K562 (cell line): ENCODE data around the gene PRSS56. TPM values are rescaled to one million over a fixed set of nuclear protein-coding genes. Genes with fewer than 3 reads are reported as not detected.

ENCODE experiments used
- ATAC-seq: fragments of 200-7000 bp; cut with Tn5 transposase; 3 replicates; pipeline ENCODE4 v1.9.1; 2020; ENCODE audit warnings: moderate library complexity
- BruUV-seq: library from RNA; stranded (reverse); fragments of 400-500 nt; replicated peaks from 2 replicates; lab custom pipeline; 2021; lab: Mats Ljungman, UMichigan
- CTCF ChIA-PET: fragments of 300-600 bp; formaldehyde crosslinking; extraction: SDS; loops from one replicate; lab custom pipeline; 2021; ENCODE audit warnings: low intra/inter-chr PET ratio; lab: Yijun Ruan, JAX
- POLR2A ChIA-PET: fragments of 300-600, 350-650 bp; sonication (Branson Sonifier 250); formaldehyde crosslinking; extraction: SDS; loops from one replicate; lab custom pipeline; 2021; ENCODE audit warnings: antibody characterized with exemption, inconsistent platforms; lab: Yijun Ruan, JAX
- DNase-seq, 4 experiments: peaks; one replicate each; pipeline versions ENCODE4 v3.0.0 to v3.0.0-alpha.2; 2011 to 2018; ENCODE audit warnings: low spot score in 3 of 4, mixed read lengths in 3 of 4; ENCODE audit errors: extremely low read depth in 1 of 4
- FAIRE-seq: peaks from 2 replicates; lab custom pipeline; 2011; peaks lifted over from hg19 to GRCh38; lab: Jason Lieb, UNC
- H2AFZ ChIP-seq: 2 replicates; pipeline ENCODE4 v1.6.0; 2011; ENCODE audit warnings: low read depth, low read length, control low read depth, inconsistent platforms
- H3K27ac ChIP-seq: fragments of 200-600 bp; 3 replicates; pipeline ENCODE4 v1.8.0; 2011; ENCODE audit warnings: low read depth, mild to moderate bottlenecking, control low read depth, inconsistent platforms, low read length, moderate library complexity, mixed read lengths; ENCODE audit errors: extremely low read depth
- H3K27me3 ChIP-seq, 2 experiments: fragments of 300-600 bp in 1 of 2; 2 replicates in 1 of 2; 3 replicates in 1 of 2; pipeline versions ENCODE4 v1.6.0 to v1.8.0; 2011; ENCODE audit warnings: inconsistent platforms in 2 of 2, low read length in 2 of 2, mild to moderate bottlenecking in 1 of 2, mixed read lengths in 1 of 2, moderate library complexity in 1 of 2; ENCODE audit not compliant: control insufficient read depth in 2 of 2, insufficient read depth in 2 of 2
- H3K36me3 ChIP-seq: fragments of 300-600 bp; 3 replicates; pipeline ENCODE4 v1.8.0; 2011; ENCODE audit warnings: mild to moderate bottlenecking, low read length, inconsistent platforms; ENCODE audit not compliant: control insufficient read depth, insufficient read depth
- H3K4me1 ChIP-seq, 2 experiments: fragments of 200-600 bp in 1 of 2; replicated peaks in 1 of 2; 2 replicates in 1 of 2; 3 replicates in 1 of 2; pipeline versions ENCODE4 v1.5.1 to v1.8.0; 2011; ENCODE audit warnings: inconsistent platforms in 2 of 2, low read length in 2 of 2, mild to moderate bottlenecking in 1 of 2, mixed read lengths in 1 of 2, moderate library complexity in 1 of 2; ENCODE audit not compliant: control insufficient read depth in 2 of 2, insufficient read depth in 2 of 2
- H3K4me2 ChIP-seq: 2 replicates; pipeline ENCODE4 v1.6.1; 2011; ENCODE audit warnings: low read length, control low read depth, inconsistent platforms, mixed read lengths; ENCODE audit not compliant: insufficient read depth
- H3K4me3 ChIP-seq: fragments of 200-600 bp; sonication (generic), shearing (Covaris generic); 2 replicates; pipeline ENCODE4 v1.5.1; 2016; ENCODE audit warnings: control low read depth, inconsistent platforms
- H3K79me2 ChIP-seq: fragments of 200-600 bp; 3 replicates; pipeline ENCODE4 v1.8.0; 2011; ENCODE audit warnings: low read length, inconsistent platforms; ENCODE audit not compliant: control insufficient read depth, insufficient read depth
- H3K9ac ChIP-seq, 2 experiments: 2 replicates each; pipeline versions ENCODE4 v1.6.0 to v1.6.1; 2011; ENCODE audit warnings: low read depth in 2 of 2, low read length in 2 of 2, control low read depth in 1 of 2, inconsistent platforms in 1 of 2, mild to moderate bottlenecking in 1 of 2, mixed read lengths in 1 of 2; ENCODE audit not compliant: insufficient read depth in 1 of 2
- H3K9me1 ChIP-seq: one replicate; pipeline ENCODE4 v1.6.0; 2011; ENCODE audit warnings: inconsistent platforms, mild to moderate bottlenecking, low read length, moderate library complexity; ENCODE audit not compliant: control insufficient read depth, insufficient read depth
- H3K9me3 ChIP-seq: replicated peaks from 2 replicates; pipeline ENCODE4 v1.5.1; 2011; ENCODE audit warnings: low read depth, low read length, inconsistent platforms; ENCODE audit not compliant: control insufficient read depth, insufficient read depth
- H4K20me1 ChIP-seq: replicated peaks from 2 replicates; pipeline ENCODE4 v1.6.1; 2011; ENCODE audit warnings: low read length, inconsistent platforms, mixed read lengths; ENCODE audit not compliant: control insufficient read depth, insufficient read depth
- FOXA1 ChIP-seq: fragments of 450-650 bp; IDR thresholded peaks from 2 replicates; pipeline ENCODE4 v1.6.1; 2016; ENCODE audit warnings: mild to moderate bottlenecking, borderline replicate concordance
- NELFE ChIP-seq: IDR thresholded peaks from 2 replicates; pipeline ENCODE4 v1.6.1; 2011; ENCODE audit warnings: mild to moderate bottlenecking; ENCODE audit not compliant: insufficient read depth, insufficient read length
- NFXL1 ChIP-seq: fragments of 450-650 bp; formaldehyde crosslinking; IDR thresholded peaks from 2 replicates; pipeline ENCODE4 v1.4.0; 2021; ENCODE audit warnings: mild to moderate bottlenecking
- PCBP2 ChIP-seq: fragments of 200-400 bp; formaldehyde crosslinking; IDR thresholded peaks from 2 replicates; pipeline ENCODE4 v1.6.1; 2018; ENCODE audit warnings: low read length, low read depth, mild to moderate bottlenecking, moderate library complexity; ENCODE audit not compliant: poor library complexity, severe bottlenecking
- RHOXF2B ChIP-seq: fragments of 250-450 bp; sonication (Bioruptor Pico); conservative IDR thresholded peaks from 2 replicates; pipeline ENCODE4 v1.5.1; 2021
- SIN3A ChIP-seq, 2 experiments: fragments of 150-350 bp in 1 of 2; IDR thresholded peaks; 2 replicates each; pipeline ENCODE4 v1.6.1; 2011 to 2016; ENCODE audit warnings: borderline replicate concordance in 2 of 2, low read depth in 2 of 2, low read length in 2 of 2, mild to moderate bottlenecking in 2 of 2, moderate library complexity in 2 of 2; ENCODE audit not compliant: control insufficient read depth in 1 of 2
- SMARCA5 ChIP-seq: fragments of 450-650 bp; IDR thresholded peaks from 2 replicates; pipeline ENCODE4 v1.6.1; 2016
- SRSF7 ChIP-seq: fragments of 200-400 bp; formaldehyde crosslinking; optimal IDR thresholded peaks from 2 replicates; pipeline ENCODE3; 2017; ENCODE audit warnings: mild to moderate bottlenecking, low read depth, low read length
- ZNF282 ChIP-seq: sonication (generic); formaldehyde crosslinking; IDR thresholded peaks from 2 replicates; pipeline ENCODE4 v1.8.1; 2023; ENCODE audit warnings: missing genetic modification reagents
- WGBS: fragments of 100-300 bp; shearing (Covaris generic); methylation state at CpG from one replicate; pipeline ENCODE4 v1.1.6; 2016; ENCODE audit warnings: low coverage, mixed read lengths; ENCODE audit not compliant: insufficient coverage; ENCODE audit errors: missing lambda C conversion rate; 5-methylcytosine and 5-hydroxymethylcytosine counted together
- in situ Hi-C: fragments of 300-500 bp; cut with MboI; formaldehyde crosslinking; loops from 4 replicates; pipeline ENCODE4 v1.15.0; 2018; ENCODE audit warnings: inconsistent platforms, mixed read lengths
- intact Hi-C: fragments of 100-400 bp; cut with micrococcal nuclease; formaldehyde crosslinking; loops from 2 replicates; pipeline ENCODE4 v1.14.2; 2022
- polyA plus RNA-seq, 8 experiments: library from polyadenylated mRNA; depleted of rRNA in 4 of 8; stranded (reverse) in 5 of 8; unstranded in 3 of 8; fragments of >200 nt; fragmentation: Nextera tagmentation in 2 of 8; fragmentation: Illumina TruSeq in 1 of 8; extraction: Ambion mirVana in 2 of 8; extraction: Trizol in 1 of 8; gene quantifications; 2 replicates each; pipeline versions ENCODE4 v1.2.1 to v1.2.3, GENCODE V29; 2011 to 2014; ENCODE audit warnings: inconsistent platforms in 1 of 8, missing spikeins in 1 of 8
- total RNA-seq, 7 experiments: library from RNA; depleted of rRNA in 6 of 7; stranded (reverse); fragments of >200 nt in 6 of 7; fragmentation: Illumina TruSeq in 2 of 7; extraction: Trizol in 2 of 7; gene quantifications; 2 replicates each; pipeline versions ENCODE4 v1.2.1 to v1.2.3, GENCODE V29; 2011 to 2021; ENCODE audit warnings: low replicate concordance in 1 of 7
- TF ChIP-seq, protein P1 (sequence below): fragments of 250-450 bp; sonication (Bioruptor Pico); IDR thresholded peaks from 2 replicates; pipeline ENCODE4 v1.4.0; 2020
- TF ChIP-seq, protein P2 (sequence below): sonication (generic); formaldehyde crosslinking; IDR thresholded peaks from 2 replicates; pipeline ENCODE4 v1.8.1; 2023; ENCODE audit warnings: mild to moderate bottlenecking, missing genetic modification reagents
- TF ChIP-seq, protein P3 (sequence below): sonication (generic); formaldehyde crosslinking; IDR thresholded peaks from 2 replicates; pipeline ENCODE4 v1.8.0; 2022; ENCODE audit warnings: mild to moderate bottlenecking, missing genetic modification reagents

PRSS56 gene
- total and polyA plus RNA-seq, 9 of the 15 experiments (the other 6 are each of a cell fraction or from before 2014, with no cell fraction given), result not detected

- intact Hi-C loops (no loop called here), in situ Hi-C loops (no loop called here)
- no peak overlapping the region for H3K4me3 ChIP-seq
- H3K9ac ChIP-seq, result no peak overlapping the region
- ChIA-PET POLR2A (interaction anchor here (0.8 kb wide), 1 partner anchor 71 kb away, joined by 3 read pairs; no protein-coding TSS in a partner anchor), CTCF (interaction anchor here (0.7 kb wide), 1 partner anchor 108 kb away, joined by 3 read pairs; no protein-coding TSS in a partner anchor)
- H3K9me1 ChIP-seq, result no peaks in the 10 kb centered on the region
- BruUV-seq, result no TSS peak
- H3K79me2 ChIP-seq, result no peaks in the 10 kb centered on the region
- no peak overlapping the region for H3K27ac ChIP-seq
- DNase-seq (no peak), ATAC-seq (no peak), FAIRE-seq (no peak)
- H3K36me3 ChIP-seq, result no peaks in the 10 kb centered on the region
- no peak overlapping the region for H2AFZ ChIP-seq
- no peaks in the 10 kb centered on the region for H4K20me1 ChIP-seq
- no peaks in the 10 kb centered on the region for H3K9me3 ChIP-seq
- no peak overlapping the region for H3K4me2 ChIP-seq
- 15% methylated on average over 11 of the region's 13 CpGs for WGBS
- peaks cover 0 to 8% of the 10 kb centered on the region in 2 experiments; a peak in 2 of 5 replicates for H3K27me3 ChIP-seq
- H3K4me1 ChIP-seq, result peaks cover 0 to 4% of the 10 kb centered on the region in 2 experiments; a peak in 2 of 5 replicates
- TF ChIP-seq RHOXF2B (CRISPR knock-in tag) (no peak), ZNF282 (no peak), NFXL1 (no peak), SMARCA5 (no peak), FOXA1 (no peak), SIN3A (IDR thresholded peaks at IDR 0.05; ENCODE audit: borderline replicate concordance in 2 of 2, control insufficient read depth in 1 of 2, low read depth in 2 of 2, low read length in 2 of 2) (no peak), NELFE (no peak), SRSF7 (no peak), PCBP2 (no peak)
- TF ChIP-seq, protein P1, sequence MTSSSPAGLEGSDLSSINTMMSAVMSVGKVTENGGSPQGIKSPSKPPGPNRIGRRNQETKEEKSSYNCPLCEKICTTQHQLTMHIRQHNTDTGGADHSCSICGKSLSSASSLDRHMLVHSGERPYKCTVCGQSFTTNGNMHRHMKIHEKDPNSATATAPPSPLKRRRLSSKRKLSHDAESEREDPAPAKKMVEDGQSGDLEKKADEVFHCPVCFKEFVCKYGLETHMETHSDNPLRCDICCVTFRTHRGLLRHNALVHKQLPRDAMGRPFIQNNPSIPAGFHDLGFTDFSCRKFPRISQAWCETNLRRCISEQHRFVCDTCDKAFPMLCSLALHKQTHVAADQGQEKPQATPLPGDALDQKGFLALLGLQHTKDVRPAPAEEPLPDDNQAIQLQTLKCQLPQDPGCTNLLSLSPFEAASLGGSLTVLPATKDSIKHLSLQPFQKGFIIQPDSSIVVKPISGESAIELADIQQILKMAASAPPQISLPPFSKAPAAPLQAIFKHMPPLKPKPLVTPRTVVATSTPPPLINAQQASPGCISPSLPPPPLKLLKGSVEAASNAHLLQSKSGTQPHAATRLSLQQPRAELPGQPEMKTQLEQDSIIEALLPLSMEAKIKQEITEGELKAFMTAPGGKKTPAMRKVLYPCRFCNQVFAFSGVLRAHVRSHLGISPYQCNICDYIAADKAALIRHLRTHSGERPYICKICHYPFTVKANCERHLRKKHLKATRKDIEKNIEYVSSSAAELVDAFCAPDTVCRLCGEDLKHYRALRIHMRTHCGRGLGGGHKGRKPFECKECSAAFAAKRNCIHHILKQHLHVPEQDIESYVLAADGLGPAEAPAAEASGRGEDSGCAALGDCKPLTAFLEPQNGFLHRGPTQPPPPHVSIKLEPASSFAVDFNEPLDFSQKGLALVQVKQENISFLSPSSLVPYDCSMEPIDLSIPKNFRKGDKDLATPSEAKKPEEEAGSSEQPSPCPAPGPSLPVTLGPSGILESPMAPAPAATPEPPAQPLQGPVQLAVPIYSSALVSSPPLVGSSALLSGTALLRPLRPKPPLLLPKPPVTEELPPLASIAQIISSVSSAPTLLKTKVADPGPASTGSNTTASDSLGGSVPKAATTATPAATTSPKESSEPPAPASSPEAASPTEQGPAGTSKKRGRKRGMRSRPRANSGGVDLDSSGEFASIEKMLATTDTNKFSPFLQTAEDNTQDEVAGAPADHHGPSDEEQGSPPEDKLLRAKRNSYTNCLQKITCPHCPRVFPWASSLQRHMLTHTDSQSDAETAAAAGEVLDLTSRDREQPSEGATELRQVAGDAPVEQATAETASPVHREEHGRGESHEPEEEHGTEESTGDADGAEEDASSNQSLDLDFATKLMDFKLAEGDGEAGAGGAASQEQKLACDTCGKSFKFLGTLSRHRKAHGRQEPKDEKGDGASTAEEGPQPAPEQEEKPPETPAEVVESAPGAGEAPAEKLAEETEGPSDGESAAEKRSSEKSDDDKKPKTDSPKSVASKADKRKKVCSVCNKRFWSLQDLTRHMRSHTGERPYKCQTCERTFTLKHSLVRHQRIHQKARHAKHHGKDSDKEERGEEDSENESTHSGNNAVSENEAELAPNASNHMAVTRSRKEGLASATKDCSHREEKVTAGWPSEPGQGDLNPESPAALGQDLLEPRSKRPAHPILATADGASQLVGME (CRISPR knock-in tag), result no peak
- TF ChIP-seq, protein P2, sequence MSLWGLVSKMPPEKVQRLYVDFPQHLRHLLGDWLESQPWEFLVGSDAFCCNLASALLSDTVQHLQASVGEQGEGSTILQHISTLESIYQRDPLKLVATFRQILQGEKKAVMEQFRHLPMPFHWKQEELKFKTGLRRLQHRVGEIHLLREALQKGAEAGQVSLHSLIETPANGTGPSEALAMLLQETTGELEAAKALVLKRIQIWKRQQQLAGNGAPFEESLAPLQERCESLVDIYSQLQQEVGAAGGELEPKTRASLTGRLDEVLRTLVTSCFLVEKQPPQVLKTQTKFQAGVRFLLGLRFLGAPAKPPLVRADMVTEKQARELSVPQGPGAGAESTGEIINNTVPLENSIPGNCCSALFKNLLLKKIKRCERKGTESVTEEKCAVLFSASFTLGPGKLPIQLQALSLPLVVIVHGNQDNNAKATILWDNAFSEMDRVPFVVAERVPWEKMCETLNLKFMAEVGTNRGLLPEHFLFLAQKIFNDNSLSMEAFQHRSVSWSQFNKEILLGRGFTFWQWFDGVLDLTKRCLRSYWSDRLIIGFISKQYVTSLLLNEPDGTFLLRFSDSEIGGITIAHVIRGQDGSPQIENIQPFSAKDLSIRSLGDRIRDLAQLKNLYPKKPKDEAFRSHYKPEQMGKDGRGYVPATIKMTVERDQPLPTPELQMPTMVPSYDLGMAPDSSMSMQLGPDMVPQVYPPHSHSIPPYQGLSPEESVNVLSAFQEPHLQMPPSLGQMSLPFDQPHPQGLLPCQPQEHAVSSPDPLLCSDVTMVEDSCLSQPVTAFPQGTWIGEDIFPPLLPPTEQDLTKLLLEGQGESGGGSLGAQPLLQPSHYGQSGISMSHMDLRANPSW, result no peak
- TF ChIP-seq, protein P3, sequence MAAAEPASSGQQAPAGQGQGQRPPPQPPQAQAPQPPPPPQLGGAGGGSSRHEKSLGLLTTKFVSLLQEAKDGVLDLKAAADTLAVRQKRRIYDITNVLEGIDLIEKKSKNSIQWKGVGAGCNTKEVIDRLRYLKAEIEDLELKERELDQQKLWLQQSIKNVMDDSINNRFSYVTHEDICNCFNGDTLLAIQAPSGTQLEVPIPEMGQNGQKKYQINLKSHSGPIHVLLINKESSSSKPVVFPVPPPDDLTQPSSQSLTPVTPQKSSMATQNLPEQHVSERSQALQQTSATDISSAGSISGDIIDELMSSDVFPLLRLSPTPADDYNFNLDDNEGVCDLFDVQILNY (CRISPR knock-in tag), result no peak
Measured at GRCh38 chr2:232533944-232534710, 13.9 kb downstream of the PRSS56 start.
